ENCODE results near the gene ADIPOR2. TPM values are rescaled to one million over a fixed set of nuclear protein-coding genes. Genes with fewer than 3 reads are reported as not detected.

The ADIPOR2 gene
- total RNA-seq, 2 donors from 2014 or later: 19.7 to 23.3 TPM

- no peak for DNase-seq (ENCODE audit: low spot score)
- no peaks in the 10 kb centered on the region for H3K9me3 ChIP-seq
- no peak overlapping the region for H3K27ac ChIP-seq
- H3K4me3 ChIP-seq: no peak overlapping the region
- H3K36me3 ChIP-seq: no peaks in the 10 kb centered on the region
- TF ChIP-seq, protein P1, sequence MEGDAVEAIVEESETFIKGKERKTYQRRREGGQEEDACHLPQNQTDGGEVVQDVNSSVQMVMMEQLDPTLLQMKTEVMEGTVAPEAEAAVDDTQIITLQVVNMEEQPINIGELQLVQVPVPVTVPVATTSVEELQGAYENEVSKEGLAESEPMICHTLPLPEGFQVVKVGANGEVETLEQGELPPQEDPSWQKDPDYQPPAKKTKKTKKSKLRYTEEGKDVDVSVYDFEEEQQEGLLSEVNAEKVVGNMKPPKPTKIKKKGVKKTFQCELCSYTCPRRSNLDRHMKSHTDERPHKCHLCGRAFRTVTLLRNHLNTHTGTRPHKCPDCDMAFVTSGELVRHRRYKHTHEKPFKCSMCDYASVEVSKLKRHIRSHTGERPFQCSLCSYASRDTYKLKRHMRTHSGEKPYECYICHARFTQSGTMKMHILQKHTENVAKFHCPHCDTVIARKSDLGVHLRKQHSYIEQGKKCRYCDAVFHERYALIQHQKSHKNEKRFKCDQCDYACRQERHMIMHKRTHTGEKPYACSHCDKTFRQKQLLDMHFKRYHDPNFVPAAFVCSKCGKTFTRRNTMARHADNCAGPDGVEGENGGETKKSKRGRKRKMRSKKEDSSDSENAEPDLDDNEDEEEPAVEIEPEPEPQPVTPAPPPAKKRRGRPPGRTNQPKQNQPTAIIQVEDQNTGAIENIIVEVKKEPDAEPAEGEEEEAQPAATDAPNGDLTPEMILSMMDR (IDR thresholded peaks at IDR 0.05): no peak
- no peaks in the 10 kb centered on the region for H3K4me1 ChIP-seq
- H3K27me3 ChIP-seq: no peaks in the 10 kb centered on the region
Measured at GRCh38 chr12:1767407-1768090, 76.7 kb downstream of the ADIPOR2 start.

DNA sequence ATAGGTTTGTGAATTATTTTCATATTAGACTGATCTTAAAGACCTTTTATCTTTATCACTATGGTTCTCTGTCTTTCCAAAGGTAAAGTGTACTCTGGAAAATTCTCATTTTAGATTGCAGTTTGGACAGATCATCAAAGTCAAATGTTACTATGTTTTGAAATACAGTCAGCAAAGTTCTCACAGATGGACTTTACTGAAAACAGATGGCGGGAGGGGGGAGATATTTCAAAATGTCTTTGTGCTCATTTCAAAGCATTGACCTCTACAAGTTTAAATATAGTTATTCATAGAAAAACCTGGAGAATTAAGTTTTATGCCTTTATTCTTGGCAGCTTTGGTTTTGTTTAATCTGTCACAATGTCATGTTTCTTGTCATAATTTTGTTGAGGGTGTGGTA, 77.7 kb downstream of the ADIPOR2 start:
- Histone ChIP-seq H3K4me1 (no peaks in the 10 kb centered on the region), H3K4me3 (no peak overlapping the region), H3K27me3 (no peaks in the 10 kb centered on the region), H3K36me3 (no peaks in the 10 kb centered on the region), H3K27ac (no peak overlapping the region), H3K9me3 (no peaks in the 10 kb centered on the region)
- TF ChIP-seq, protein P1 (IDR thresholded peaks at IDR 0.05): no peak
- DNase-seq (ENCODE audit: low spot score): no peak

GRCh38 chr12:1769809-1770494, 79.1 kb downstream of the ADIPOR2 start:
- H3K36me3 ChIP-seq: no peaks in the 10 kb centered on the region
- no peaks in the 10 kb centered on the region for H3K9me3 ChIP-seq
- TF ChIP-seq, protein P1 (IDR thresholded peaks at IDR 0.05): no peak
- DNase-seq (ENCODE audit: low spot score): no peak
- no peak overlapping the region for H3K27ac ChIP-seq
- H3K4me3 ChIP-seq: no peak overlapping the region
- no peaks in the 10 kb centered on the region for H3K4me1 ChIP-seq
- no peaks in the 10 kb centered on the region for H3K27me3 ChIP-seq

- DNase-seq (ENCODE audit: low spot score): no peak
- TF ChIP-seq, protein P1 (IDR thresholded peaks at IDR 0.05): no peak
Measured at GRCh38 chr12:1773937-1774655, 83.2 kb downstream of the ADIPOR2 start.

GRCh38 chr12:1776170-1776921, 85.5 kb downstream of the ADIPOR2 start:
- H3K9me3 ChIP-seq: no peaks in the 10 kb centered on the region
- no peaks in the 10 kb centered on the region for H3K36me3 ChIP-seq
- DNase-seq (ENCODE audit: low spot score): no peak
- H3K27ac ChIP-seq: no peak overlapping the region
- H3K27me3 ChIP-seq: no peaks in the 10 kb centered on the region
- TF ChIP-seq, protein P1 (IDR thresholded peaks at IDR 0.05): no peak
- no peak overlapping the region for H3K4me3 ChIP-seq
- peaks cover 0 to 32% of the 10 kb centered on the region in 2 donors for H3K4me1 ChIP-seq

More at GRCh38 chr12:1773937-1774655, 83.2 kb downstream of the ADIPOR2 start:
- Histone ChIP-seq H3K36me3 (no peaks in the 10 kb centered on the region), H3K4me3 (no peak overlapping the region), H3K4me1 (peaks cover 0 to 14% of the 10 kb centered on the region in 2 donors), H3K27me3 (no peaks in the 10 kb centered on the region), H3K9me3 (no peaks in the 10 kb centered on the region), H3K27ac (no peak overlapping the region)
